ENCODE measurements around the gene SFT2D1.
"Not testable (repeated sequence)": the region's sequence is repeated elsewhere in the genome, so short reads cannot be mapped to it uniquely, and the experiment has no call there.

SFT2D1 gene
- total RNA-seq: 12.9 to 36.1 (median 21.3) reads per million in 3 experiments

GRCh38 chr6:166342349-166343149 is at the start of gene SFT2D1:
Gene SFT2D1 (minus strand): TSS chr6:166342545. CDS start chr6:166342481, 64 bp downstream.
- DNase-seq: peak; percentile 59

DNA sequence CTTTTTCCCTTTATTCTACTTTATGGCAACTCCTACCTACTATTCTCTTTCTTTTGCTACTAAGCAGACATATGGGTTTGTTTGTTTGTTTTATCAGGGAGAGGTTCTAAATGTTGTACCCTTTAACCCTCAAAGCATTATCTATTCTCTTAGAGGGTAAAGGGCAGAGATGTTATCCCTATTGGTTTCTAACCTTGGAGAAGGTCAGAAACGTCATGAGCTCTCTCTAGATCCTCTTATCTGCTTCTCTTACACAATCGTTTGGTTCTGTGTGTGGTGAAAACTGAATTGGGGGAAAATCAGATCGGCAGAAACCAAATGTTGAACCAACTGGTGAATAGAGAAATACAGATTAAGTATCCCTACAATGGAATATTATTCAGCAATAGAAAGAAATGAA is 46.8 kb upstream of the SFT2D1 start:
- no peak for DNase-seq

DNA sequence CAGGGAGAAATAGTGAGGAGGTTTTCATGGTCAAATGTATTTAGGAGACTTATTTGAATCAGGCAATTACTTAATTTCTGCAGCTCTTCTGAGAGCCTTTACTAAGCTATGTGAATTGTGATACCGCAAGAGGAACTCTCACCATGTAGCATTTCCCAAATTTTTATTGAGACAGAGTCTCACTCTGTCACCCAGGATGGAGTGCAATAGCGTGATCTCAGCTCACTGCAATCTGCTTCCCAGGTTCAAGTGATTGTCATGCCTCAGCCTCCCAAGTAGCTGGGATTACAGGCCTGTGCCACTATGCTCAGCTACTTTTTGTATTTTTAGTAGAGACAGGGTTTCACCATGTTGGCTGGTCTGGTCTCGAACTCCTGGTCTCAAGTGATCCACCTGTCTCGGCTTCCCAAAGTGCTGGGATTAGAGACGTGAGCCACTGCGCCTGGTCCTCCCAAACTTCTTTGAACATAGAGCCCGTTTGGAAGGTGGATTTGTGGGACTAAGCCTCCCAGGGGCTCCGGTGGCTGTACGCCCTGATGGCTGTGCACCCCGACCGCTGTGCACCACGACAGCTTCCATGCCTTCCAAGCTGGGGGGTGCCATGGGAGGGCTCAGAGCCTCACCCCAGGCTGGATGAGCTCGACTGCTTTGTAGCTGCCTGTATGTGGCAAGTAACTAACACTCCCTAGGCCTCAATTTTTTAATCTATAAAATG is 46.1 kb upstream of the SFT2D1 start:
- no peak for DNase-seq

DNA sequence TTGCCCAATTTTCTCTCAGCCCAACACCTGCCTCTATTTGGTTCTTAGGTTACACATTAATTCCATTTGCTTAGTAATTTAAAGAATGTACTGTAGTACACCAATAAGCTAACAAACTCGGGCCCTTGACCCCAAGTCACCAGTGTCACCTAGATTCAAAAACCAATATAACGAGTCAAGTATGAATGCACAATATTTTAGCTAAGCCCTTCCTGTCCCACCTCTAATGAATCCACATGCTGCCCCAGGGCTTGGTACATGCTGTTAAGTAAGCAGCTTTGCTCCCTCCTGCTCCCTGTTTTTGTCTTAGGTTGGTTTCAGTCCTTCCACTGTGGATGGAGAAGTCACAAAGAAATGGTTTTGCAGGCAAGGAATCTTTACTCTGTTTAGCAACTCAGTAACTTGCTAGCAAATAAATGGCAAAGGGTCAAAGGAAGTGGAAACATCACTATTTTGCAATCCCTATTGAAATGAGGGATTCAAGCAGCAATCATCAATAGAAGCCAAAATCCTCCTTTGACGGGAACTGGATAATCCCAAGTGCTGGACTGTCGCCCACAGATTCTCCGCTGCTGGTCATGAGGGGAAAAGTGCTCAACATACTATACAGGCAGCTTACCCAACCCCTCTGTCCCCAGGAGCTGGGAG is 45.4 kb upstream of the SFT2D1 start:
- no peak for DNase-seq

DNA sequence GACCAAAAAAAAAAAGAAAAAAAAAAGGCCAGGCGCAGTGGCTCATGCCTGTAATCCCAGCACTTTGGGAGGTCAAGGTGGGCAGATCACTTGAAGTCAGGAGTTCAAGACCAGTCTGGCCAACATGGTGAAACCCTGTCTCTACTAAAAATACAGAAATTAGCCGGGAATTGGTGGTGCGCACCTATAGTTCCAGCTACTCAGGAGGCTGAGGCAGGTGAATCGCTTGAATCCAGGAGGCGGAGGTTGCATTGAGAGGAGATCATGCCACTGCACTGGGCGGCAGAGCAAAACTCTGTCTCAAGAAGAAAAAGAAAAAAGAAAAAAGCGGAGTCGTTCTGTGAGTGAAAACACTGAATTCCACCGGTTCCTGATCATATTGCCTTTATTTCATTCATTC is 44.8 kb upstream of the SFT2D1 start:
- not testable (repeated sequence) for DNase-seq

DNA sequence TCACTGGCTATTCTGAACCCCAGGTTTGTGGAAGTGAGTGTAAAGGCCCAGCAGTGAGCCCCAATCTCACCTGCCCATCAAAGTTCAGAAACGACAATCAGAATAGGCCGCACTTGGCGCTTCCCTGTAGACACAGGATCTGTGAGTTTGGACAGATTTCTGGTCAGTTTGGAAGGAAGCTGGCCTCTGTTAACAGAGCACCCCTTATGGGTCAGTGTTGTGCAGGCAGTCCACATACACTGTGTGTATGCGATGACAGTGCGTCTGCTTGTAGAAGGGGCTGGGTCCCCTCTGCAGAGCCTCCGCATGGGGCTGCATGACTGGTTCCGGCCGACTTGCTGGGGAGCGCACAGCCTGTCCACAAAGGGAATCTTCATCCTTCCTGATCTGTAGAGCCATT is 43.8 kb upstream of the SFT2D1 start:
- no peak for DNase-seq

DNA sequence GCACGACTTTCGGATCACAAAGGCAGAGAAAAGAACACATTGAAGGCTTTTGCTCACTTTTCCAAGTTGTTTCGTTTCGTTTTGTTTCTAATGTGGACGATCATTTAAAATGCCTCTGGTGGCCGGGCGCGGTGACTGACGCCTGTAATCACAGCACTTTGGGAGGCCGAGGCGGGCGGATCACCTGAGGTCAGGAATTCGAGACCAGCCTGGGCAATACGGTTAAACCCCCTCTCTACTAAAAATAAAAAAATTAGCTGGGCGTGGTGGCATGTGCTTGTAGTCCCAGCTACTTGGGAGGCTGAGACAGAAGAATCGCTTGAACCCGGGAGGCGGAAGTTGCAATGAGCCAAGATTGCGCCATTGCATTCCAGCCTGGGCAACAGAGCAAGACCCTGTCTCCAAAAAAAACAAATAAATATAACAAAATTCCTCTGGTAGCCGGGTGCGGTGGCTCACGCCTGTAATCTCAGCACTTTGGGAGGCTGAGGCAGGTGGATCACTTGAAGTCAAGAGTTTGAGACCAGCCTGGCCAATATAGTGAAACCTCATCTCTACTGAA is 41.5 kb upstream of the SFT2D1 start:
- not testable (repeated sequence) for DNase-seq

- peak; percentile 94 for DNase-seq
Observed at GRCh38 chr6:166382933-166383801, 40.8 kb upstream of the SFT2D1 start, which contains the start of gene MPC1. Gene MPC1 (minus strand): TSS chr6:166382940. CDS start chr6:166382876, 64 bp downstream.

DNA sequence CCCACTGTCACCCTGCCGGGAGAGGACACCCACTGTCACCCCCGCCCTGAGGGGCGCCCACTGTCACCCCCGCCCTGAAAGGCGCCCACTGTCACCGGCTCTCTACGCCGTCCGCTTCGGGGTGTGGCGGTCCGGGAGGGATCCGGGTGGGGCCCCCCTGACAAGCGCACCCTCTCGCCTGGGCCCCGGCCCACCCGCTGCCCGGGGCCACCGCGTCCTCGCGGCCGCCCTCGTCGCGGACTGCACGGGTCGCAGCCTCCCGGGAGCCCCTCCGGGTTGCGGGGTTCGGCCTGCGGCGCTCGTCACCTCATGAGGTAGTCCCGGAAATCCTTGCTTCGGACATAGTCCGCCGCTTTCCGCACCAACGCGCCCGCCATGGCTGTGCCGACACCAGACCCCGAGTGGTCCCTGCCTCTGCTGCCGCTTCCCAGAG is 40.2 kb upstream of the SFT2D1 start:
- no peak for DNase-seq

DNA sequence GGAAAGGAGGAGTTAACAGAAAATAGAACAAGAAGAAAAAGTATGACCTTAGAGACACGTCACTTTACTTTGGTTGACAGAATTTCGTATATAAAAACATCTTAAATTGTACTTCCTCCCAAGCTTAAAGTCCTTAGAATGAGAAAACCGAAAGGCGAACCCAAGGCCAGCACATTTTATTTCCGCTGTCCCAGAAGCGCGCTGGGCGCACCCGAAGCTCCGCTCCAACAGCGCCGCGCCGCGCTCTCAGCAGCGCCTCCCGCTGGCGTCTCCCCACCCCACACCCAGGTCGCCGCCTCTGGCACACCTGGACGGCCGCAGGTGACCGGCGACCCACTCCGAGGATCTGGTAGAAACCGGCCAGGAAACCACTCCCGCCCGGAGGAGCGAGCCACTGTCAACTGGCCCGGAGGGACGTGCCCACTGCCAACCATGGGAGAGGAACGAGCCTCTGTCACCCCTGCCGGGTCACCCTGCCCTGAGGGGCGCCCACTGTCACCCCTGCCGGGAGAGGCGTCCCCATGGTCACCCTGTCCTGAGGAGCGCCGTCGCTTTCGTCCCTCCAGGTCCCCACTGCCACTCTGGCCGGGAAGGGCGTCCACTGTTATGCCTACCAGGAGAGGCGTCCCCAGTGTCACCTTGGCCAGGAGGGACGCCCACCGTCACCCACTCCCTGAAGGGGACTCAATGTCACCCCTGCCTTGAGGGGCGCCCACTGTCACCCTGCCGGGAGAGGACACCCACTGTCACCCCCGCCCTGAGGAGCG is 39.6 kb upstream of the SFT2D1 start:
- DNase-seq: peak; percentile 62

GRCh38 chr6:166381381-166381732 is 39.0 kb upstream of the SFT2D1 start:
- no peak for DNase-seq

- no peak for DNase-seq
Observed at GRCh38 chr6:166379800-166380199, 37.5 kb upstream of the SFT2D1 start.

GRCh38 chr6:166379103-166379586 is 36.8 kb upstream of the SFT2D1 start:
- no peak for DNase-seq

- no peak for DNase-seq
Observed at GRCh38 chr6:166377721-166378120, 35.4 kb upstream of the SFT2D1 start.

DNA sequence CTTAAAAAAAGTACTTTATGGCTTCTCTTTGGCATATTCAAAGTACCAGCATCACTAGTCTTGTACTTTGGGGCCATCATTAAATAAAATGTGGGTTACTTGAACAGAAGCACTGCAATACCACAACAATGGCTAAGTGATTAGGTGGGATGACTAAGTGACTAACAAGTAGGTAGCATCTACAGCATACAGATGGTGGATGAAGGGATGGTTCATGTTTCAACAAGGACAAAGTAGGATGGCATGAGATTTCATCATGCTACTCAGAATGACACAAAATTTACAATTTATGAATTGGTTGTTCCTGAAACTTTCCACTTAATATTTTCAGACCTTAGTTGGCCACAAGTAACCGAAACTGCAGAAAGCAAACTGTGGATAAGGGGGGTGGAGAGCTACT is 32.7 kb upstream of the SFT2D1 start:
- no peak for DNase-seq

DNA sequence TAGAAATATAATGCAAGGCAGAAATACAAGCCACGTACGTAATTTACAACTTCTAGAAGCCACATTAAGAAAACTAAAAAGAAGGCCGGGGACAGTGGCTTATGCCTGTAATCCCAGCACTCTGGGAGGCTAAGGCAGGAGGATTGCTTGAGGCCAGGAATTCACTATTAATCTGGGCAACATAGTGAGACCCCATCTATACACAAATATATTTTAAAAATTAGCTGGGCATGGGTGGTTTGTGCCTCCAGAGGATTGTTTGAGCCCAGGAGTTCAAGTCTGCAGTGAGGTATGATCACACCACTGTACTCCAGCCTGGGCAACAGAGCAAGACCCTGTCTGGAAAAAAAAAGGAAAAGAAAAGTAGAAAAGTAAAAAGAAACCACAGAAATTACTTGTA is 28.1 kb upstream of the SFT2D1 start:
- no peak for DNase-seq

- DNase-seq: no peak
Observed at GRCh38 chr6:166369782-166370181, 27.4 kb upstream of the SFT2D1 start.

- DNase-seq: no peak
Observed at GRCh38 chr6:166366921-166367320, 24.6 kb upstream of the SFT2D1 start.

GRCh38 chr6:166365806-166366205 is 23.5 kb upstream of the SFT2D1 start:
- no peak for DNase-seq

GRCh38 chr6:166365221-166365620 is 22.9 kb upstream of the SFT2D1 start:
- DNase-seq: no peak

DNA sequence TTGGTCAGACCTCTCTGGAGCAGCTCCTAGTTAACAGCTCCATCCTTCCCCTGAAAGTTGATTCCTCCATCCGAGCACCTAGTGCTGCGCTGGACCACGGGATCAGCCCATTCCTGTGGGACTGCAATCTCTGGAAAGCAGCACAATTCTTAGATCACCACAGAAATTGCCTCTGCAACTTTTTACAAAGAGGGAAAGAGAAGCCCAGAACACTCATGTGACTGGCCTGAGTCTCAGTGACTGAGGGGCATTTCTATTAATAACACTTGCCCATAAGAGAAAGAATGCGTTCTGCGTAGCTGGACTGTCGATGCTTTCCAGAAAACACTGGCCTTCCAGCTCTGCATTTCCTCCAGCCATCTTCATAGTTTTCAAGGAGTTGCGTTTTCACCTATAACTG is 22.1 kb upstream of the SFT2D1 start:
- no peak for DNase-seq
